ENCODE results near the gene EPB41L4B.

Gene EPB41L4B

DNA sequence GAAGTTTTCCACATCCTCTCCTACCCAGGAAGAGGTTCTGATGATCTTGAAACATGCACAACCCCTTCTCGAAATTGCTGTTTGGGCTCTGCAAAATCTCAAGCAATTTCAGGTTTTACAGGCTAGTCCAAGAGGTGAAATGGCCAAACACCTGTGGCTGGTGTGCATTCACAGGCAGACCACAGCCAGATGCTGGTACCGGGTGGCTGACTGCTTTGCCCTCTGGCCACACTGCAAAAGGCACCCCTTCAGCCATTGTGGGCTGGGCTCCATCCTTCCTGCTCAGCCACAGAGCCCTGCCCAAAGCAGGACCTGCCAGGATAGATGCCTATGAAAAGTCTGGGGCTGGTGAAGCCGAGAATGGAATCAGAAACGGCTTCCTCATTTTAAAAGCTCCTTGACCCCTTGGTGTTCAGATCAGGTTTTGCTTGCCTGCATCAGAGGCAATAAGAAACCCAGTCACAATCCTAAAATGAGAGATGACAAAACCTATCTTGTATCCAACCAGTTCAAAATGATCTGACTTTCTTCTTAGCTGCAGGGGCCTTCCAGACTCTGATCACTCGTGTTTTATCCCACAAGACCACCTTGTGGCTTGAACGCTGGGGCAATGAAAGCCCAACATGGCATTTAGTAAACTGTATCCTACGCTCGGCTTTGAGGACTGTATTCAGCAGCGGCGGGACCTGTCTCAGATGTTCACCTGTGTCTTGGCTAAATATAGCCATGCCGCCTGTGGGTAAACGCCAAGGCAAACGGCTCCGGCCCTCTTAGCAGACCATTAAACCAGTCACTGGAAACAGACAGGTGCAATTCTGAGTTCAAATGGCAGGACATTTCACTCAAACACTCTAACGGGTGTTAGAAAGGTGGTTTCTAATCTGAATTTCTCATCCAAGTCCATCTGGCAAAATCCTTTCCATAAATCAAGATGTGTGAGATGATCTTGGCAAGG lies 49.6 kb downstream of the EPB41L4B start:
- no peak for DNase-seq

DNA sequence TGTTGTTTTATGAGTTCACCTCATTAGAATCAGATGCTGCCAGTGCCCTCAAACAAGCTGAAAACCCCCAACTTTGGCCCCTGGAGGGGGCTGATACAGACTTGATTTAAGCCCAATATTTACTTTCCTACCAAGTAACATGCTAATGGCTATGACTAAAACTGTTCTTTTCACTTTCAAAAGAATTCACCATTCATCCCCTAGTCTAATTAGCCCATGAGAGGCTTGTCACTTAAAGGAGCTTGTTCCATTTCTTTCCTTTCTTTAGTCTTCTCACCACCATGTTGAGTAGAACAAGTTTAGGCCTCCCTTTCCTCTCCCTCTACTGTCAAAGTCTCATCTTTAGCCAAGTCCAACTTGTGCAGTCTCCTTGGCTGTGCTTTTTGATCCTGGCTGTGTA lies 50.4 kb downstream of the EPB41L4B start:
- DNase-seq, result no peak

DNA sequence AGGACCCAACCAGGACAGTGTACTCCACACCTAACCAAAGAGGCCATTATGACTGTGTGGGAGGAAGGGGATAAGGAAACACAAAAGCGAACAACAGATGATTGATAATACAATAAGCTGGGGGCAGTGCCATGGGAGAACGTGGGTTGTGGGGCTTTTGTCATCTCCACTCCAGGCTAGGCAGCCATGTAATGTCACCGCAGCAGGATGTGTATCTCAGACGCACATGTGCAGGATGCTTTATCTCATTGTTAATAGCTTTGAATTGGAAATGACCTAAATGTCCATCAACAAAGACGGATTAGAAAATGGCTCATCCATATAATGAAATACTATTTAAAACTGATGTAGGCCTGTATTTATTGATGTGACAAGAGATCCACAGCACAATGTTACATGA lies 51.0 kb downstream of the EPB41L4B start:
- DNase-seq, result no peak

DNA sequence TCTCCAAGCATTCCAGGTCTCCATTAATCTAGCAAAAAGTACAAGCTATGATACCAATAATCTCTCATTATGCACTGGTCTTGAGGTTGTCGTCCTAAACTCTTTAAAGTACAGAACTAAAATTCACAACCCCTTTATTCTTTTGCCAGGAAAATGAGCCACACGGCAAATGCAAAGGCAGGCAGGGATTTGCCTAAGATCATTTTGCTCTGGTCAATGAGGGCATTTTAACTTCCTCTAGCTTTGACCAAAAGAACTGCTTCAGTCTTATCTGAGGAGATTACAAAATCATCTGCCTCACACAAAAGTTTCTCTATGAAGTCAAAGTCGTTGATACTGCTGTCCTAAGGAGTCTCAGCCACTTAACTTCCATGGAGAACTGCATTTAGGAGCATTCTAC lies 51.8 kb downstream of the EPB41L4B start:
- DNase-seq, result no peak

DNA sequence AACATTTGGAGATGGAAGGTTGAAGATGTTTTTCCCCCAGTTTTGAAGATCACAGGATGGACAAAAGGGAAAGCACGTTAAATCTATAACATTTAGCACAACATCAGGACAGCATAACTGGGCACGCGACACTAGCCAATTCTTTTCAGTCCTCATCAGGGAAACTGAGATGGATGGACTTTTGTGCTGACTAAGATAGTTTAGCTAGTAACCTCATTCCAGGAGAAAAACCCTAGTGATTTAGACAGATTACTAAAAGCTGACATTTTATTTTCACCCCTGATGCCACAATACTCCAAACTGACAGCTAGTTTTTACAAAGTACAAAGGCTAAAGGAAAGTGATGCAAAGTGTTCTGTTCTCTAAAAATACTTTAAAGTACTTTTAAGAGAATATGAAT lies 53.3 kb downstream of the EPB41L4B start:
- no peak for DNase-seq

DNA sequence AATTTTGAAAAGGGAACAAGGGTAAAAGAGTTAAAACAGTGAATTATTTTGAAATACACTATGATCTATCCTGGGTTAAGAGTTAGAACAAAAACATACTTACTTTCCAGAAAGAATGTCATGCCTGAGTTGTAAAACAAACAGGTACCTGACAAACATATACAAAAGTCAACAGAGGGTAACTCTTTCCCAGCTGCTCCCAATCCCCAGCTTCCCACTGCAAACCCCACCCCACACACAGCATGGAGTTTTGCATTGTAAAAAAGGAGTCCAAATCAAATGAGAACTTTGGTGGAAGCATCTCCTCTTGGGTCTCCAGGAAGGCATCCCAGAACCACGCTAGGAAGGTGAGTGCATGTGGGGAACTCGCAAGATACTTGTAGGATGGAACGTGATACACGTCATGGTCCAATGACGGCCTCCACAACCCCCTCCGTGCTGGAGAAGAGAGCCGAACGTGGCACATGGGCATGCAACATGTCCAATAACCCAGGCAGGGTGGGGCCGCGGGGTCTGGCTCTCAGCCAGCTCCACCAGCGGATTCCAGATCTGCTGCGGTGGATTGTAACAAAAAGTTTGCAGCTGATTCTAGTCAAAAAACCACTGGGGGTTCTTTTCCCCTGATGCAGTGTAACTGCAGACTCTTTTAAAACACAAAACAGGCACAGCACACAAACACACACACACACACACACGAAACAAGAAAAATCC lies 55.8 kb downstream of the EPB41L4B start:
- peak in 4 of 51 donors; percentile 2 to 6 (median 4) for DNase-seq

DNA sequence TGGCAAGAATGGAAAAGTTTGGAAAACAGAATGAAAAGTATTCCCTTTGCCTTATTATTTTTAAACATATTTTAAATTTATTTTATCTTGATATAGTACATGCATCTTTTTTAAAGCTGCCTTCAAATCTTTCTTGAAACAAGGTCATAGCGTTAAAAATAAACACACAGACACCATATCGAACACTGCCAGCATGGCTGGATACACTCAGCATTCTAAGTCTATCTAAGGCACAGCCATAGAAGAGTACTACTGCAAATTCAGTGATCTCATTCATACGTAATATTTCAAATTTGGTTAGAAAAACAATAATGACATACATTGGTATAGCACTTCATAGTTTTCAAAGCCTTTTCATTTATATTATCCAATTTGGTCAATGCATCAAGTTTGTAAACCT lies 57.5 kb downstream of the EPB41L4B start:
- no peak for DNase-seq

DNA sequence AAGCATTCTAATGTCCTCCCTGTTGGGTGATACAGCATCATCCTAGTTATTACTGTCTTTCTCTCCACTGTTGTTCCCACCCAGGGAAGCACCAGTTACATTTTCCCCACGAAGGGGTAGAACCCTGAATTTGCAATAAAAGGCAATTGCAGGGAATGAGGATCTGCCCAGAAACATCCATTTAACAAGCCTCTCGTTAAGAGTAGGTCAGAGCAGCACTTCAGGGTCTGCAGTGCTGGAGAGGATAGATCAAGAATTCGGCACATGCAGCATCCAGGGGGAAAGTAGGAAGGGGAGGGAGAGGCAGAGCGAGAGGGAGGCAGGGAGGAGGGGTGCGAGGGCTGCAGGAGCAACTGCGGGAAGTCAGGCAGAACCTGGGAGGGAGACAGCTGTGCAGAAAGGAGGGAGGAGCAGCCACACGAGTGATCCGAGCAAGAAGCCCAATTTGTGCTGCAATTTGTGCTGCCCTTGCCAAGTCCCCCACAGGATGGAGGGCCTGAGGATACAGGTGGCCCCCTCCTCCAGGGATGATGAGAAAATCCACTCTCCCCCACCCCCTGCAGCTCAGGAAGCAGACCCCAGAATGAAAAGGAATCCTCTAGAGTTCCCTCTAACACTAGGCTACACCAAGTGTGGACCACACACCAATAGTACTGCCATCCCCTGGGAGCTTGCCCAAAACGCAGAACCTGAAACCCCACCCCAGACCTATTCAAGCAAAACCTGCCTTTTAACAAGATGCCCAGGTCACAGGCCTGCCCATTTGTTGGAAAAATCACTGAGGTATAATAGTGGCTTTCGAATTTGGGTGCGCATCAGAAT lies 62.2 kb downstream of the EPB41L4B start:
- peak in 4 of 51 donors; percentile 5 to 27 (median 16) for DNase-seq

DNA sequence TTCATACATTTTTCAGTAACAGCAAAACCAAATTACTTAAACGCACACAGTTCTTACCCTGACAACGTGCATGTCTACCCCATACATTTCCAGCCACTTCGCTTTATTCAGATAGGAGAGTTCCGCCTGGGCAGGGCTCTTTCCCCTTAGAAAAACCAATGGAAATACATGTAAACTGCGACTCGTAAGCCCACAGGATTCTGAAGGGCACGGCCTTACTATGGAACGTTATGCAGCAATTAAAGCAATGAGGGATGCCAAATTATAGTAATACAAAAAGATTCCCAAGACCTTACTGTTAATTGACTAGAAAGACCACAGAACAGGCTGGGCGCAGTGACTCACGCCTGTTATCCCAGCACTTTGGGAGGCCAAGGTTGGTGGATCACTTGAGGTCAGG lies 64.5 kb downstream of the EPB41L4B start:
- no peak for DNase-seq

DNA sequence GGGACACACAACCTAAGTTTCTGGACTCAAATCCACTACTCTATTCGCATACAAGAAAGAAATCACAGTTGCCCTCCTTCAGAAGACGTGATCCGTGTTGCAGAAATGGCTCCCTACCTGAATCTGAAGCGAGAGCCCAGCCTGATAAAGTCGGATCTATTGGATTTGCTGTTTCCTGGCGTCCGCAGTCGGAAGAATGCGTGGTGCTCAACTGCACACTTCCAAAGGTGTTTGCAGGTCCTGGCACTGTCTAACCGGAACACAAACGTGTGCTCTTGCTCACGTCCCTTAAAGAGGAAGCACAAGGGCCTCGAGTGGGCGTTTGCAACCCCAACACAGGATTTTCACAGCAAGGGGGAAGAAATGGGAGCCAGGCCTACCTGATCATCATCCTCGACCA lies 65.5 kb downstream of the EPB41L4B start:
- no peak for DNase-seq

DNA sequence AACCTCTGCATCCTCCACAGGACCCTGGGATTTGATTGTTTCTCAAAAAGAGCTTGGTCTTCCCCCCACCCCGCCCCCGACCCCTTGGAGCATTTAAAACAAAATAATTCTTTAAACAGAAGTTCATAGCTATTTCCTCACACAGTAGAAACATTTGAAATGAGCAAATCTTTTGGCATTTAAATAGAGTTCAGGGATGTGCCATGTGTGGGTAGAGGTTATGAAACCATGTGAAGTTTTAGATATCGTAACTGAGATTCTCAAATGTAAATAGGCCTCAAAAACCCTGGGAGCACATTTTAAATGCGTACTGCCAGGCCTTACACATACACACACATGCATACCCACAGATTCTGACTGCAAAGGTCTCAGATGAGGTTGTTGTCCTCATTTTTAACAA lies 66.5 kb downstream of the EPB41L4B start:
- DNase-seq, result peak in 1 of 51 donors; percentile 30

DNA sequence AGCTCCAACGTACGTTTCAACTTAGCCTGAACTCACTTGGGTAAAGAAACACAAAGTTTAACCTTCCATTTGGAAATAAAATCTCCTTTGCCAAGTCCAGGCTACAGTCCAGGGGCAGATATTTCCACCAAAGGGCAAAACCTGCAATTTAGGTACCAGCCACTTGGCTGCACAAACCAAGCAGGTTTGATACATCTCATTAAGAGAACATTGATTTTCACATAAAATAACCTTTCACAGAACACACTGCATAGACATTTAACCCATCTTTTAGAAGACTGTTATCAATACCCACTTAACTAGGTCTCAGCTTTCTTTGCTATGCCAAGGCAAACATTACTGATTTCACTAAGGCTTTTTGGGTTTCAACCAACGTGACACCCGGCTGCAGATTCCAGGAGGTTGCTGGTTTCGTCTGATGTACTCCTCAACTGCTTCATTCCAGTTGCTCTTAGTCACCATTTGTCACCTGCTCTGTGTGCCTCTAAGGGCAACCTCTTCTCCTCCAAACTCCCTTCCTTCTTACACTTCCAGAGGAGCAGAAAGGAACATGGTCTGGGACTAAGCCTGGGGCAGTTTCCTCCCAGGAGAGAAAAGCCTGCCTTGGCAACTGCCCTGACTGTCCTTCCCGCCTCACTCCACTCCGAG lies 67.1 kb downstream of the EPB41L4B start:
- peak in 1 of 51 donors; percentile 30 for DNase-seq

DNA sequence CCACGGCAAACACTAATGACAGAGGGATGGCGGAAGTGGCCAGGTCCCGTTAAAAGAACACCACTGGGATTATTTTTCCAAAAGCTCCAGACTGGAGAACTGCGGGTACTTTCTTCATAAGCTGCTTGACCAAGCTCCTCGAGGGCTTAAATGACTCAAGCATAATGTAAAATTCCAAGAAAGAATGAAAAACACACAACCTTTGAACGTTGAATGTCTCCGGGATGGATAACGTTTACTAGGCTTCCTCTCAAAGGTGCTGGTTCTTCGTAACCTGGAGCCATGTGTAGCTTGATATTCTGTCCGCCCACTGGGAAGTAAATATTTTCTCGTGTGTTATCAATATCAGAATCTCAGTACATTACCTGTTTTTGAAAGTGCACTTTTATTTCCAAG lies 67.6 kb downstream of the EPB41L4B start:
- no peak for DNase-seq

DNA sequence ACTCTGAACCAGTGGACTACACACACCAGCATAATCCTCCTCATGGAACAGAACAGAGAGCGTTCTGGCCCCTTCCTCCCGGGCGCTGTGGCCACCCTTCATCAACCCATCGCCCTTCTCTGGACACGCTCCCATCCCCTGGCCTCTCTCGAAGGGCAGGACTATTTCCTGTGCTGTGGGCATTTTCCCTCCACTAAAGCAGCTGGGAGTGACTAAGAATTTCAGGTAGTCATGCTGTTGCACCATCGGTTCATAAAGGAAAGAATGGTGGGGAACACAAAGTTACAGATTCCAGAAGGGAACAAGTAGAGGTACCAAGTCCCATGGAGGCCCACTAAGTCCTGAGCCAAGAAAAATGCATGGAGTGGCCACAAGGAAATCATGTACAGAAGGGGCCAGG lies 68.6 kb downstream of the EPB41L4B start:
- no peak for DNase-seq

DNA sequence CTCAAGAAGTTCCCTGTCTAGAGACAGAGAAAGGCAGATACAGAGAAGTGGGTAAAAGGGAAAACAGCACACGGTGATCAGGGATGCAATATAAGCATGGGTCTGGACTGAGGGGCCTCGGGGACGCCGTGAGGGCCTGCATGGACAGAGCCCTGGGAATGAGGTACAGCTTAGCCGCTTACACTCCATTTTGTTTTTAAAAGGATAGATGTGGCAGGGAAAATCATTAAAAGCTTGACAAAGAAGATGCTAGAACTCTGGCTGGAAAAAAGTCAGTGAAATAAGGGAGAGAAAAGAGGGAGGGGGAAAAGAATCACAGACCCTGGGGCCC lies 69.1 kb downstream of the EPB41L4B start:
- DNase-seq, result no peak

DNA sequence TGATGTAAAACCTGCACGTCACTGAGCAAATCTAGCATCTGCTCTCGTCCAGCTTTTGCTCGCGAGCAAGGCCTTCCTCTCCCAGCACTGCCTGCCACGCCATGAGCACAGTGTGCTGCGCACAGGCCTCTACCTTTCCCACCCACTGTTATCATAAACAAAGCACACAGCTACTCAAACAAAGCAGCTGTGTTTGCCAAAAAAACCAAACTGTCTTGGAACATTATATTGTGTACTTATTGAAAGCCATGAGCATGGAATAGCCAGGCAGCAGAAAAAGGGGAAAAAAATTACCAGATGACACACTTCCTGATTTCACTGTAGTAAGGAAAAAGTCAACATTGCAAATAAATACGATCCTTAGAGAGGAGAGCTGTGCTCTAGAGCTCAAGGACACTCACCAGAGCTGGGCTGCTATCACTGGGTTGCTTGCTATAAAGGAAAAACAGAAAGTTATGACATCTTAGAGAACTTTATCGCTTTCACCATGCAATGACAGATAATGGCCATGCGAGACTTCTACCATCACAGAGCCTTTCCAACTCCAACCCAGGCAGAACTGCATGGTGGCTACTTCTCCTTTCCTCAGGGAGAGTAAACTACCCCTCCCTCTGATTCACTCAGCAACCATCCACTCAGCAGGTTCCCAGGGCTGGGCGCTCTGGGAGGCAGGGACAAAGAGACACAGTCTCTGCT lies 69.6 kb downstream of the EPB41L4B start:
- no peak for DNase-seq

DNA sequence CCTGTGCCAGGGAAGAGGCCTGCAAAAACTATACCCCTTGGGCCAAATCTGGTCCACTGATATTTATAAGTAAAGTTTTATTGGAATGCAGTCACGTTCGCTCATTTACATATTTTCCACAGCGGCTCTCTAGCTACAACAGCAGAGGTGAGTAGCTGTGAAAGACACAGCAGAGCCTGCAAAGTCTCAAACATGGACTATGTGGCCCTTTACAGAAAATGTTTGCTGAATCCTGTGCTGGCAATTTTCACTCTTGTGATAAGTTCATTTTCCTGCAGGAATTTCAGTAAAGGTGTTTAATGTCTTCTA lies 70.1 kb downstream of the EPB41L4B start:
- DNase-seq, result no peak

DNA sequence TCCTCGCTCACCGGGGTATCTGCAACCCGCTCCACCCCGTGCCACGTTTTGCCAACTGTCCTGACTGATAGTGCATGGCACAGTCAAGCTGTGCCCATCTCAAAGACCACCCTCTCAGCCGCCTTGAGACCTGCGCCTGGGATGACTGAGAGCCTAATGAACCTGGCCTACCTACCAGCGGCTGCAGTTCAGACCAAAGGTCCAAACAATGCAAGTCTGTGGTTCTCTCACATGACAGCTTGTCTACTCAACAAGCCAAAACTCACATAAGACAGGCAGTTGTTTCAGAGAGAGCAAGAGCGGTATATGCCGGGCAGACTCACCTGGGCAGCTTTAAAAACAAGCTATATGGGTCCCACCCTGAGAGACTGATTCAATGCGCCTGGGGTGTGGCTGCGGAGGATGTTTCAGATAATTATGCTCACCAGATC lies 70.5 kb downstream of the EPB41L4B start:
- DNase-seq, result no peak

DNA sequence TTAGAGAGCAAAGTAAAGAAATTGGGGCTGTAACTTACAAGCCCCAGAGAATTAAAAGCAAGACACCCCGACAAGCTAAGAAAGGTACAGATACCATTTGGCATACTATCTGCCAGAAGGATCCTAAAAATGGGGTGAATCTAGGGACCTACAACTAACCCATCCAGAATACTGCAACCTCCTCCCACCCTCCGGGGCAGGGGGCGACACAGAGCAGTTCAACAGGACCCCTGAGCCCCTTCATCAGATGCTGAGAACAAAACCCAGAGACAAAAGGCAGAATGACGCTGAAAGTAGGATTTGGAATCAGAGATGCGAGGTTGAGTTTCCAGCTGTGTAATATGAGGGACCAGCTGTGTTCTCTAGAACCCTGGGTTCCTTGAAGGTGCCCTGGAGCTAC lies 71.2 kb downstream of the EPB41L4B start:
- no peak for DNase-seq

DNA sequence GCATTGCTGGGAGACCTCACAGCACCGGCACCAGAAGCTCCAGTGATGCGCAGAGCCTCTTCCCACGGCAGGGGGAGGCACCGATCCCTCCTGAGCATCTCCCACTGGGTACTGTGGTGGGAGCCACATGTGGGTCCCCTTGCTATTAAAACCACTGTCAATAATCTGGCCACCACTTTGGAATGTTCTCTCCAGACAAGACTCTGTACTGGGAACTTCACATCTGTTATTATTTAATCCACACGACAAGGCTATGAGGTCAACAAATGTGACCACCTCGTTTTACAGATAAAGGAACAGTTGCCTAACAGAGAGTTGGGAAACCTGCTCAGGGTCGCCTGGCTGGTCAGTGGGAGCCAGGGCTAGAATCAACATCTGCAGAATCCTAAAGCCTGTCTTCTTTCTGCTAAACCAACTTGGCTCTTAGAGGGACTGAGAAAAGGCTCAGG lies 72.7 kb downstream of the EPB41L4B start:
- DNase-seq, result no peak

DNA sequence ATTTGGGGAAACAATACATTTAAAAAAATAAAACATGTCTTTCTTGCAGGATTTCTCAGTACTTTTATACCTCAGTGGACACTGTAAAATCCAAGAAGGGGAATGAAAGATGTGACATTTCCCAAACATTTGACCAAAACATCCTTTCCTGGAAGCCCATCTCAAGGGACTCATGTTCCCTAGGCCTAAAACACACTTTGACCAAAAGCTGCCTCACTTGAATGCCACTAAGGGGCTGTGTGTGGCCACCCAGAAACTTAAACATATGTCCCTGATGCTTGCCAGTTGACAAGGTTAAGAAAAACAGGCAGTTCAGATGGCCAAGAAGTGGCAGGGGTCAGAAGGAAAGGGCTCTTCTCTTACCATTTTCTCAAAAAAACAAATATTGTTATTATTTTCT lies 73.6 kb downstream of the EPB41L4B start:
- no peak for DNase-seq
